HL-60 (cell line): Measurements from ENCODE around the gene STAC3.
A peak's percentile ranks its signal among the peaks of the same experiment; 100 is the strongest.

ENCODE experiments used
- DNase-seq, 2 experiments: peaks; one replicate each; pipeline ENCODE4 v3.0.0-alpha.2; 2010 to 2020; ENCODE audit warnings: low read depth in 1 of 2, low spot score in 1 of 2
- H3K27ac ChIP-seq: fragments of 250-450 bp; sonication (Bioruptor Pico); replicated peaks from 2 replicates; pipeline ENCODE4 v1.5.1; 2020; ENCODE audit warnings: mild to moderate bottlenecking, moderate library complexity
- H3K27me3 ChIP-seq: fragments of 250-450 bp; sonication (Bioruptor Pico); 2 replicates; pipeline ENCODE4 v1.5.1; 2021; ENCODE audit warnings: mild to moderate bottlenecking, moderate library complexity; ENCODE audit not compliant: insufficient read depth, poor library complexity, severe bottlenecking
- H3K4me3 ChIP-seq: replicated peaks from 2 replicates; pipeline ENCODE4 v1.5.1; 2011; ENCODE audit warnings: mild to moderate bottlenecking, control low read depth, low read length; ENCODE audit not compliant: insufficient read depth
- GABPA ChIP-seq: IDR thresholded peaks from 2 replicates; pipeline ENCODE4 v1.6.1; 2012; ENCODE audit warnings: low read depth
- POLR2AphosphoS5 ChIP-seq: IDR thresholded peaks from 2 replicates; pipeline ENCODE4 v1.6.1; 2012; ENCODE audit warnings: low read depth
- SPI1 ChIP-seq: IDR thresholded peaks from 2 replicates; pipeline ENCODE4 v1.6.1; 2012; ENCODE audit warnings: low read depth, mild to moderate bottlenecking, borderline replicate concordance
- TF ChIP-seq, protein P1 (sequence below): IDR thresholded peaks from one replicate; pipeline ENCODE4 v1.5.1; 2011; ENCODE audit warnings: low read length, control low read depth, inconsistent platforms; ENCODE audit not compliant: insufficient read depth
- TF ChIP-seq, protein P2 (sequence below): IDR thresholded peaks from 2 replicates; pipeline ENCODE4 v1.6.1; 2012; ENCODE audit warnings: low read depth; ENCODE audit not compliant: insufficient replicate concordance

The STAC3 gene

DNA sequence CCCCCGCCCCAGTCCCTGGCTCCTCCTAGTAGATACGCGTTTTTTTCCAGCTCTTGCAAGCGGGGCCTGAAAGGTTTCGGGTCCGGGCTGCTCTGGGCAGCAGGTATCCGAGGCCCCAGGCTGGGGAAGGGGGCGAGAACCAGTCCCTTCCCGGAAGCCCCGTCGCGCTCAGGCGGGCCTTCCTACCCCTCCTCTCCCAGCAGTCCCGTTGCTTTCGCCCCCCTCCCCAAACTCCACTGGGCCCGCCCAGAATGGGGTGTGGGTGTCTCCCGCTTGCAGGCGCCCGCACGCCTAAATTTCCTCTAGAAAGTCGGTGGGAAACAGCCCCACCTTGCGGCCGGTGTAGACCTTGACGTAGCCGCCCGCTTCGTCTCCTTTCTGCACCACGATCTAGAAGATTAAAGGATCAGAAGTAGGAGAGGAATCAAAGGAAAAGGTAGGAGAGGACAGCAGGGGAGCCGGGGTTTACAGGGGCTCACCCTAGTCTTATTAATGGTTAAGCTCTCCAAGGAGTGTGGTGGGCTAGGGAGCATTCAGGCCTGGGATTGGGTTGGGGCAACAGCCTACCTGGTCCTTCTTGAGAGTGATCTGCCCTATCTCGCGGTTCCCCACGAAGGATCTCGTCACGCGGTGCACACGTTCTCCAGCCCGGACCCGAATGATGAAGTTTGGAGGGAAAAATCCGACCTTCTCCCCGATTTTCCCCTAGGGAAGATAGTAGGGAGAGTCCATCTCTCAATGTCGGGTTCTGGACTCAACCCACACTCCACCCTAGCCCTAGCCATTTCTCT lies 7.3 kb downstream of the STAC3 start:
- peak overlapping the region; percentile 31 for H3K4me3 ChIP-seq
- H3K27ac ChIP-seq, result no peak overlapping the region
- TF ChIP-seq, protein P1, sequence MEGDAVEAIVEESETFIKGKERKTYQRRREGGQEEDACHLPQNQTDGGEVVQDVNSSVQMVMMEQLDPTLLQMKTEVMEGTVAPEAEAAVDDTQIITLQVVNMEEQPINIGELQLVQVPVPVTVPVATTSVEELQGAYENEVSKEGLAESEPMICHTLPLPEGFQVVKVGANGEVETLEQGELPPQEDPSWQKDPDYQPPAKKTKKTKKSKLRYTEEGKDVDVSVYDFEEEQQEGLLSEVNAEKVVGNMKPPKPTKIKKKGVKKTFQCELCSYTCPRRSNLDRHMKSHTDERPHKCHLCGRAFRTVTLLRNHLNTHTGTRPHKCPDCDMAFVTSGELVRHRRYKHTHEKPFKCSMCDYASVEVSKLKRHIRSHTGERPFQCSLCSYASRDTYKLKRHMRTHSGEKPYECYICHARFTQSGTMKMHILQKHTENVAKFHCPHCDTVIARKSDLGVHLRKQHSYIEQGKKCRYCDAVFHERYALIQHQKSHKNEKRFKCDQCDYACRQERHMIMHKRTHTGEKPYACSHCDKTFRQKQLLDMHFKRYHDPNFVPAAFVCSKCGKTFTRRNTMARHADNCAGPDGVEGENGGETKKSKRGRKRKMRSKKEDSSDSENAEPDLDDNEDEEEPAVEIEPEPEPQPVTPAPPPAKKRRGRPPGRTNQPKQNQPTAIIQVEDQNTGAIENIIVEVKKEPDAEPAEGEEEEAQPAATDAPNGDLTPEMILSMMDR, result peak; percentile 36
- TF ChIP-seq POLR2AphosphoS5, result no peak
- H3K27me3 ChIP-seq, result peaks cover 23% of the 10 kb centered on the region
- peak in 1 of 2 experiments; percentile 81 for DNase-seq

DNA sequence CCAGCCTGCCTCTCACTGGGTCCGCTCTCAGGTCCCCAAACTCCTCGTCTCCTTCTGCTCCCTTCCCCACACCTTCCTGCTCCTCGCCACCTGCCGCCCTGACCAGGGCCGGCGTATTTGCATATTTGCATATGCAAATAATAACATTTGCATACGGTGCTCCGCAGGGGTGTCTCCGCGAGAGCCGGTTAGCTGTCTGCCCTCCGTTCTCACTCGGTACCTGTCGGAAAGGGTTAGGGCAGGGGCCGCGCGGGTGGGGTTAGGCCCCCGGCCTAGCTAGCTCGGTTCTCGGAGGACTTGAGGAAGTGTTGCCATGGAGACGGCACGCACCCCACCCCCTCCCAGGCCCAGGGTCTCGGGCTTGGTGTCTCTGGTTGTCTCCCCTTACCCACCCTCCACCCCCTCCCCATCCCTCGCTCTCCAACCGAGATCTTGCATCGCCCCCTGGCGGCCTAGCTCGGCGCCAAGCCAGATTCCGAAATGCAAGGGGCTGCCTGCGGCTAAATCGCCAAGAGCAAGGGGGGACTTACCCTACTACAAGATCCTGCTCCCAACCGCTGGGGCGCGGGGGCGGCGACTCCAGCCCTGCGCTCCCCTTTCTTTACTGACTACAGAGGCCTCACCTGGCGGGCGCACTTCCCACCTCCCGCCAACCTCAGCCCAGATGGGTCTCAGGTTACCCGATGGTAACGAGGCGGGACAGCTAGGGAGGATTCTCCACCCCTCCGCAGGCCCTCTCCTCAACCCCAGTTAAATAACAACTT lies 8.1 kb downstream of the STAC3 start:
- TF ChIP-seq, protein P1, result peak; percentile 44
- TF ChIP-seq, protein P2, sequence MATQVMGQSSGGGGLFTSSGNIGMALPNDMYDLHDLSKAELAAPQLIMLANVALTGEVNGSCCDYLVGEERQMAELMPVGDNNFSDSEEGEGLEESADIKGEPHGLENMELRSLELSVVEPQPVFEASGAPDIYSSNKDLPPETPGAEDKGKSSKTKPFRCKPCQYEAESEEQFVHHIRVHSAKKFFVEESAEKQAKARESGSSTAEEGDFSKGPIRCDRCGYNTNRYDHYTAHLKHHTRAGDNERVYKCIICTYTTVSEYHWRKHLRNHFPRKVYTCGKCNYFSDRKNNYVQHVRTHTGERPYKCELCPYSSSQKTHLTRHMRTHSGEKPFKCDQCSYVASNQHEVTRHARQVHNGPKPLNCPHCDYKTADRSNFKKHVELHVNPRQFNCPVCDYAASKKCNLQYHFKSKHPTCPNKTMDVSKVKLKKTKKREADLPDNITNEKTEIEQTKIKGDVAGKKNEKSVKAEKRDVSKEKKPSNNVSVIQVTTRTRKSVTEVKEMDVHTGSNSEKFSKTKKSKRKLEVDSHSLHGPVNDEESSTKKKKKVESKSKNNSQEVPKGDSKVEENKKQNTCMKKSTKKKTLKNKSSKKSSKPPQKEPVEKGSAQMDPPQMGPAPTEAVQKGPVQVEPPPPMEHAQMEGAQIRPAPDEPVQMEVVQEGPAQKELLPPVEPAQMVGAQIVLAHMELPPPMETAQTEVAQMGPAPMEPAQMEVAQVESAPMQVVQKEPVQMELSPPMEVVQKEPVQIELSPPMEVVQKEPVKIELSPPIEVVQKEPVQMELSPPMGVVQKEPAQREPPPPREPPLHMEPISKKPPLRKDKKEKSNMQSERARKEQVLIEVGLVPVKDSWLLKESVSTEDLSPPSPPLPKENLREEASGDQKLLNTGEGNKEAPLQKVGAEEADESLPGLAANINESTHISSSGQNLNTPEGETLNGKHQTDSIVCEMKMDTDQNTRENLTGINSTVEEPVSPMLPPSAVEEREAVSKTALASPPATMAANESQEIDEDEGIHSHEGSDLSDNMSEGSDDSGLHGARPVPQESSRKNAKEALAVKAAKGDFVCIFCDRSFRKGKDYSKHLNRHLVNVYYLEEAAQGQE, result no peak
- TF ChIP-seq SPI1, result no peak
- Histone ChIP-seq H3K27me3 (peaks cover 23% of the 10 kb centered on the region), H3K27ac (no peak overlapping the region), H3K4me3 (peak overlapping the region; percentile 31)
- DNase-seq, result peak in 1 of 2 experiments; percentile 52

DNA sequence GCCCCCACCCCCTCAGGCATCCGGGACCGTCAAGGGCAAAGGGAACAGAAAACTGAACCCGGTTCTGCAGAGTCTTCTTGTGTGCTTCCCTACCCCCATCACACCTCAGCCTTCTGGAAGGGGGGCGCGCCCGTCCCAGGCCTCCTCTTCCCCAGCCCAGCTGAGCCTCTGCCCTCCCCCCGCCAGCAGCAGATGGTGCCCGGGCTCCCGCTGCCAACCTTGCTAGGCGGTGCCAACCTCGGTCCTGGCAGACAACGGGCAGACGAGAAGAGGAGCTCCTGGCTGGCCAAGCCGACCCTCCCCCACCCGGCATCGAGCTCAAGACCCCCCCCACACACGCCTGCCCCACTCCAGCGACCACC lies 8.7 kb downstream of the STAC3 start:
- no peak for DNase-seq
- no peak overlapping the region for H3K27ac ChIP-seq
- H3K27me3 ChIP-seq, result peaks cover 23% of the 10 kb centered on the region
- no peak for TF ChIP-seq GABPA
- no peak for TF ChIP-seq SPI1
- TF ChIP-seq, protein P2, result no peak
- TF ChIP-seq, protein P1, result no peak
- no peak for TF ChIP-seq POLR2AphosphoS5
- H3K4me3 ChIP-seq, result no peak overlapping the region
